Upper lobe of left lung (tissue), 6 donors: ENCODE results near the gene FAM83B. TPM values are rescaled to one million over a fixed set of nuclear protein-coding genes. Genes with fewer than 3 reads are reported as not detected.
"Not testable (repeated sequence)": the region's sequence is repeated elsewhere in the genome, so short reads cannot be mapped to it uniquely, and the experiment has no call there.

Source experiments
- ATAC-seq, 2 donors: fragments of 200-7000 bp; cut with Tn5 transposase; one replicate each; pipeline ENCODE4 v1.9.1; 2022; ENCODE audit warnings: mild to moderate bottlenecking in 2 of 2, moderate library complexity in 2 of 2; ENCODE audit not compliant: low FRiP score in 2 of 2
- DNase-seq, 2 donors: peaks; one replicate each; pipeline ENCODE4 v3.0.0-alpha.2; 2019 to 2020
- H3K27ac ChIP-seq, 4 donors: fragments of 200-600 bp; sonication (generic); one replicate each; pipeline ENCODE4 v1.5.1; 2016 to 2019
- H3K27me3 ChIP-seq, 4 donors: fragments of 200-600 bp; sonication (generic); one replicate each; pipeline ENCODE4 v1.5.1; 2017 to 2019
- H3K36me3 ChIP-seq, 4 donors: fragments of 200-600 bp; sonication (generic); one replicate each; pipeline ENCODE4 v1.5.1; 2016 to 2019
- H3K4me1 ChIP-seq, 4 donors: fragments of 200-600 bp; sonication (generic); one replicate each; pipeline ENCODE4 v1.5.1; 2018 to 2019
- H3K4me3 ChIP-seq, 4 donors: fragments of 200-600 bp; sonication (generic); one replicate each; pipeline ENCODE4 v1.5.1; 2017 to 2019; ENCODE audit warnings: mild to moderate bottlenecking in 2 of 4, moderate library complexity in 1 of 4
- H3K9me3 ChIP-seq, 4 donors: fragments of 200-600 bp; sonication (generic); one replicate each; pipeline ENCODE4 v1.5.1; 2018 to 2019
- EP300 ChIP-seq, 4 donors: sonication (generic); formaldehyde crosslinking; IDR thresholded peaks; one replicate each; pipeline ENCODE4 v1.5.1; 2017; ENCODE audit warnings: antibody characterized with exemption in 4 of 4, control low read depth in 2 of 4
- POLR2A ChIP-seq, 4 donors: fragments of 450-650 bp; IDR thresholded peaks; one replicate each; pipeline ENCODE4 v1.5.1; 2016 to 2017; ENCODE audit warnings: antibody characterized with exemption in 4 of 4, mild to moderate bottlenecking in 2 of 4
- POLR2AphosphoS5 ChIP-seq, 2 donors: sonication (generic); formaldehyde crosslinking; IDR thresholded peaks; one replicate each; pipeline ENCODE4 v1.5.1; 2017; ENCODE audit warnings: antibody characterized with exemption in 2 of 2
- WGBS, 2 donors: methylation state at CpG; one replicate each; pipeline ENCODE4 v1.1.5; 2017 to 2018; 5-methylcytosine and 5-hydroxymethylcytosine counted together
- total RNA-seq, 6 donors: library from RNA; depleted of rRNA in 4 of 6; stranded (reverse); fragments of >200 nt in 4 of 6; gene quantifications; one replicate each; pipeline versions ENCODE4 v1.1.0 to v1.2.1, GENCODE V29; 2016 to 2021
- TF ChIP-seq, protein P1 (sequence below), 6 experiments: fragments of 450-650 bp in 4 of 6; fragments of 200-600 bp in 2 of 6; sonication (generic) in 2 of 6; IDR thresholded peaks; one replicate each; pipeline ENCODE4 v1.5.1; 2016 to 2019; ENCODE audit warnings: antibody characterized with exemption in 6 of 6
- donor health status: DM: no; HTN: no; CAD: no; lungs with moderate emphysema.
- donor health status: DM: no; HTN: yes; CAD: no; lungs with severe emphysema.

Gene FAM83B
- total RNA-seq, 6 donors from 2014 or later, result 0.29 to 1.5 (median 0.73) TPM; not detected in 2

DNA sequence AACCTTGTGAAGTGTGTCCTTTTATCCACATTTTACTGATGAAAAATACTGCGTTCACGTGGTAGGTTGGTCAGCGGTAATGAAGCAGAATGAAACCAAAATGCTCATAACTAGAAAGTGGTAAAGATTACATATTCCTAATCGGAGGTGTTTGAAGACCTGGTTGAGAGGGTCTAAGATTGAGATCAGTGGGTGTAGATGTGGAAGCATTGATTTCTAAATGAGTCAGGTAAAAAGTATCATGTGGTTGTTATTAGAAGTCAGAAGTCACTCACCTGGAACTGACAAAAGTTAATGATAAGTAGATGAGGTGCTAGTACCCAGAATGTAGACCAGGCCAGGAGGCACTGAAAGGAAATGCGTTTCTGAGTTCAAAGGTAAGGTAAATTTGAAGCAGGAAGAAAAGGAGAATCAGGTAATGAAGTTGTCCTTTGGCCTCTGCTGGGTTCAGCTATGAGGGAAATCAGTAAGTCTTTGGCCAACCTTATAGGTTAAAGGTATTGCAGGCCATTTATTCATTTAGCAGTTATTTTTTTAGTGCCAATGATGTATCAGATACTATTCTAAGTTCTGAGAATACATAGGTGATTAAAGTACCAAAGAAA, 31.2 kb downstream of the FAM83B start:
- Histone ChIP-seq H3K27ac (no peak overlapping the region), H3K36me3 (no peaks in the 10 kb centered on the region), H3K4me3 (no peak overlapping the region), H3K4me1 (no peaks in the 10 kb centered on the region), H3K9me3 (no peaks in the 10 kb centered on the region), H3K27me3 (no peaks in the 10 kb centered on the region)
- no peak for DNase-seq
- no peak for ATAC-seq
- 89% methylated on average over 5 of the region's 5 CpGs for WGBS, 2 donors
- TF ChIP-seq EP300 (IDR thresholded peaks at IDR 0.05) (no peak), POLR2AphosphoS5 (IDR thresholded peaks at IDR 0.05) (no peak), POLR2A (IDR thresholded peaks at IDR 0.05) (no peak)
- TF ChIP-seq, protein P1, sequence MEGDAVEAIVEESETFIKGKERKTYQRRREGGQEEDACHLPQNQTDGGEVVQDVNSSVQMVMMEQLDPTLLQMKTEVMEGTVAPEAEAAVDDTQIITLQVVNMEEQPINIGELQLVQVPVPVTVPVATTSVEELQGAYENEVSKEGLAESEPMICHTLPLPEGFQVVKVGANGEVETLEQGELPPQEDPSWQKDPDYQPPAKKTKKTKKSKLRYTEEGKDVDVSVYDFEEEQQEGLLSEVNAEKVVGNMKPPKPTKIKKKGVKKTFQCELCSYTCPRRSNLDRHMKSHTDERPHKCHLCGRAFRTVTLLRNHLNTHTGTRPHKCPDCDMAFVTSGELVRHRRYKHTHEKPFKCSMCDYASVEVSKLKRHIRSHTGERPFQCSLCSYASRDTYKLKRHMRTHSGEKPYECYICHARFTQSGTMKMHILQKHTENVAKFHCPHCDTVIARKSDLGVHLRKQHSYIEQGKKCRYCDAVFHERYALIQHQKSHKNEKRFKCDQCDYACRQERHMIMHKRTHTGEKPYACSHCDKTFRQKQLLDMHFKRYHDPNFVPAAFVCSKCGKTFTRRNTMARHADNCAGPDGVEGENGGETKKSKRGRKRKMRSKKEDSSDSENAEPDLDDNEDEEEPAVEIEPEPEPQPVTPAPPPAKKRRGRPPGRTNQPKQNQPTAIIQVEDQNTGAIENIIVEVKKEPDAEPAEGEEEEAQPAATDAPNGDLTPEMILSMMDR (IDR thresholded peaks at IDR 0.05), result no peak

DNA sequence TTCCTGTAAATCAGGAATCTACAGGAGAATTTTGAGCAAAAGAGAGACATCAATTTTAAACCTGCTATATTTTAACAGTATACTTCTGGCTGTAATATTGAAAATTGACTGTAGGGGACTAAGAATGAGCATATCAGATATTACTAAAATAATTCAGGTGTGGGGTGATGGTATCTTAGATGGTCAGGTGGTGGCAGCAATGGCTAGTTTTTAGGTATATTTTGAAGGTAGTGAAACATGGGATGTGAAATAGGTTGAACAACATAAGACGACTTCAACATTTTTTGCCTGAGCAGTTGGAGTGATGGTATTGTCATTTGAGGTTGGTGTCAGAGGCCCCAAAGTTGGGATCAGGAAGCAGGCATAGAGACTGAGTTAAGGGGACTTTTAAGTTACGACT, 32.1 kb downstream of the FAM83B start:
- DNase-seq (no peak), ATAC-seq (no peak)
- 62 to 82% methylated on average over 2 of the region's 2 CpGs for WGBS, 2 donors
- no peak overlapping the region for H3K4me3 ChIP-seq
- H3K27me3 ChIP-seq, result no peaks in the 10 kb centered on the region
- H3K36me3 ChIP-seq, result no peaks in the 10 kb centered on the region
- TF ChIP-seq EP300 (IDR thresholded peaks at IDR 0.05), result no peak
- no peak for TF ChIP-seq POLR2A (IDR thresholded peaks at IDR 0.05)
- TF ChIP-seq, protein P1 (IDR thresholded peaks at IDR 0.05), result no peak
- no peak for TF ChIP-seq POLR2AphosphoS5 (IDR thresholded peaks at IDR 0.05)
- H3K4me1 ChIP-seq, result no peaks in the 10 kb centered on the region
- H3K27ac ChIP-seq, result no peak overlapping the region
- no peaks in the 10 kb centered on the region for H3K9me3 ChIP-seq

DNA sequence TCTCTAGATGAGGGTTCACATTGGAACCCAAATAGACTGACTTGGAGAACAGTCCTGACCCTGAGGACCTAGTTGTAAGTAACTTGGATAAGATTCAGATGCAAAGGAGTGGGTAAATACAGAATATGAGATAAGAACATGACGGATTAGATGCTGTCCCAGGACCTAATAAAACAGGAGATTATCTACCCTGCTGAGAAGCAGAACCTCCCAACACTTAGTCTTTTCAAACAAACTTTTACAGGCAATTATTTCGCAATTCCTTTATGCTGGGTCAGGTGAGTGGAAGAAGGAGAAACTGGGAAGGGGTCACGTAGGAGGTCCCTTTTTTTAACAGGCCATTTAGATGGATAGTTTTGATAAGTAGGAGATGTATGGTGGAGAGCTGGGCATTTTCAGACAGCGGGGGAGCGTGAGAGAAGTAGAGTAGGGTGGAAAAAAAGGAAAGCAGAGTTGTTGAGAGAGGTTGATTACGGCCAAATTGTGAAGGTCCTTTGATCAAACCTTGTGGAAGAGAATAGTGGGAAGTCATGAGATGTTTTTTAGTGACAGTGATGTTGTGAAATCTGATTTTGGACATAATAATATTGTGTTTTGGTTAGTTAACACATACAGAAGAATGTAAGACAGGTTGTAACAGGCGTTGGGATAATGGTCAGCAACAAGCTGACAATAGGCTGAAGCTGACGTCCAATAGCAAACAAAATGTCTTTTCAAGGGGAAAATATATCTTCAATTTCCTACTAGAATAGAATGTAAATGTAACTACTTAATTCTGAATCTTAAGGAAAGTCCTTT, 32.8 kb downstream of the FAM83B start:
- 39 to 47% methylated on average over 8 of the region's 8 CpGs for WGBS, 2 donors
- Histone ChIP-seq H3K27me3 (no peaks in the 10 kb centered on the region), H3K4me3 (no peak overlapping the region), H3K27ac (no peak overlapping the region), H3K9me3 (no peaks in the 10 kb centered on the region), H3K4me1 (no peaks in the 10 kb centered on the region), H3K36me3 (no peaks in the 10 kb centered on the region)
- TF ChIP-seq, protein P1 (IDR thresholded peaks at IDR 0.05), result no peak
- DNase-seq, result no peak
- no peak for ATAC-seq

DNA sequence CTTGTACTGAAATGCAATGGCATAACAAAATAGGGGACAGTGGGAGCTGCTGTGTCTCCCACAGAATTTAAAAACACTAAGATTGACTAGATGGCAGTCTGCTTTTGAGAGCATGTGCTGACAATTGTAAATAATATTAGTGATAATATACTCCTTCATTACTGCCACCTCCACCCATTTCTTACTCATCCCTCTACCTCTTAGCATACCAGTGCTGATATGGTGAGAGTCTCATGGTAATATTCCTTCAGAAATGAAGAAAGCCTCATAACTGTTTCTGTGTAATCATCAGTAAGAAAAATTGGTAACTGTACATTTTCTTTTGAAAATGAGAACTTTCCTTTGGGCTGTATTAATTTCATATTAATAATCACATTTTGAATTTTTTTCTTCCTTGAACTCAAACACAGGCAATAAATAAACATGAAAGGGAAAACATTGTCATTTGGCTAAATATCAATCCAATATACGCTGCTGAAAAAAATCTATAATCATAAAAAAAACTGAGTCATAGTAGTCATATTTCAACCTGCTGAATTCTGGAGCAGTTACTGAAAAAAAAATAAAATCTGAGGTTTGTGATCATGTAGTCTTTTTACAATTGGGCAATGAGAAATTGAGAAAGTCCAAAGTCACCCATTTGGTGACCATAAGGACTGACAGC, 34.6 kb downstream of the FAM83B start:
- TF ChIP-seq POLR2A (IDR thresholded peaks at IDR 0.05) (no peak), POLR2AphosphoS5 (IDR thresholded peaks at IDR 0.05) (no peak), EP300 (IDR thresholded peaks at IDR 0.05) (no peak)
- TF ChIP-seq, protein P1 (IDR thresholded peaks at IDR 0.05), result no peak
- Histone ChIP-seq H3K4me1 (no peaks in the 10 kb centered on the region), H3K27me3 (no peaks in the 10 kb centered on the region), H3K9me3 (no peaks in the 10 kb centered on the region), H3K27ac (no peak overlapping the region), H3K4me3 (no peak overlapping the region), H3K36me3 (no peaks in the 10 kb centered on the region)
- DNase-seq (no peak), ATAC-seq (no peak)
- 68 to 75% methylated on average over 1 of the region's 1 CpG for WGBS, 2 donors

DNA sequence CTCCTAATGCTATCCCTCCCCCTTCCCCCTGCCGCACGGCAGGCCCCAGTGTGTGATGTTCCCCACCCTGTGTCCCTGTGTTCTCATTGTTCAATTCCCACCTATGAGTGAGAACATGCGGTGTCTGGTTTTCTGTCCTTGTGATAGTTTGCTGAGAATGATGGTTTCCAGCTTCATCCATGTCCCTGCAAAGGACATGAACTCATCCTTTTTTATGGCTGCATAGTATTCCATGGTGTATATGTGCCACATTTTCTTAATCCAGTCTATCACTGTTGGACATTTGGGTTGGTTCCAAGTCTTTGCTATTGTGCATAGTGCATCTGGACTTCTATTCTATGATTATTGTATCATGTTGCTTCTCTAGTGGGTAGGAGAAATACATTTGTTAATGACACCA, 35.3 kb downstream of the FAM83B start:
- not testable (repeated sequence) for DNase-seq, H3K36me3 ChIP-seq, ATAC-seq, H3K27ac ChIP-seq, H3K4me3 ChIP-seq, H3K9me3 ChIP-seq, H3K4me1 ChIP-seq, H3K27me3 ChIP-seq
- 98 to 100% methylated on average over 2 to 3 of the region's 3 CpGs for WGBS, 2 donors
